ENCODE results near the gene OXNAD1.

Gene OXNAD1

DNA sequence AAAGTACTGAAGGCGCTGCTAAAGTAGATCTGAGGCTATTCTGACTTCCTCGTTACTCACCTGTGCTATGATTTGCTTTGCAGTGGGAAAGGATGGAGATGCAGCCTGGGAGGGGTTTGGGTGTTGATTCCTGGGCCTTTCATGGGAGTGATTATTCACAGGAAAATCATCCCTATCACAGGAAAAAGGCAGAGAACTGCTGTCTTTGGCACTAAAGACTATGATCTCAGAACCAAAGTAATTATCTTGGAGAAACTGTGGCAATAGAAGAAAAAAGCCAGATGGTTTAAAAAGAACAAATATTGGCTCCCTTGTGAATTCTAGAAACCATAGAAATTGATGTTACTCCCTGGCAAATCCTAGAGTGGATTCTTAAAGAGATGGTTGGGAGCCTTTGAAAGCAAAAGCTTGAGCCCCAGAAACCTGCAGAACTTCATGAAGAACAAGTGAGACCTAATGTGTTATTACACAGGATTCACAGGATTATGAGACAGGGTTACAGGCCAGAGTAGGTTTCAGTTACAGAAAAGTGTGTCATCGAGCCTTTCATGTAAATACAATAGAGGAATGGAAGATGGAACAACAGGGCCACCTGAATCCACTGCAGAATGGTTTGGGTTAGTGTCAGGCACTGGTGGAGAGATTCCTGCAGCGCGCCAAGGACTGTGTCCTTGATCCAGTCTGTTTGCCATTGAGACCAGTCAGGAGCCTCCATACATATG is 85.7 kb downstream of the OXNAD1 start:
- H3K4me3 ChIP-seq (ENCODE audit: low read depth, low read length) = no peak overlapping the region
- TF ChIP-seq, protein P1, sequence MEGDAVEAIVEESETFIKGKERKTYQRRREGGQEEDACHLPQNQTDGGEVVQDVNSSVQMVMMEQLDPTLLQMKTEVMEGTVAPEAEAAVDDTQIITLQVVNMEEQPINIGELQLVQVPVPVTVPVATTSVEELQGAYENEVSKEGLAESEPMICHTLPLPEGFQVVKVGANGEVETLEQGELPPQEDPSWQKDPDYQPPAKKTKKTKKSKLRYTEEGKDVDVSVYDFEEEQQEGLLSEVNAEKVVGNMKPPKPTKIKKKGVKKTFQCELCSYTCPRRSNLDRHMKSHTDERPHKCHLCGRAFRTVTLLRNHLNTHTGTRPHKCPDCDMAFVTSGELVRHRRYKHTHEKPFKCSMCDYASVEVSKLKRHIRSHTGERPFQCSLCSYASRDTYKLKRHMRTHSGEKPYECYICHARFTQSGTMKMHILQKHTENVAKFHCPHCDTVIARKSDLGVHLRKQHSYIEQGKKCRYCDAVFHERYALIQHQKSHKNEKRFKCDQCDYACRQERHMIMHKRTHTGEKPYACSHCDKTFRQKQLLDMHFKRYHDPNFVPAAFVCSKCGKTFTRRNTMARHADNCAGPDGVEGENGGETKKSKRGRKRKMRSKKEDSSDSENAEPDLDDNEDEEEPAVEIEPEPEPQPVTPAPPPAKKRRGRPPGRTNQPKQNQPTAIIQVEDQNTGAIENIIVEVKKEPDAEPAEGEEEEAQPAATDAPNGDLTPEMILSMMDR (IDR thresholded peaks at IDR 0.05; ENCODE audit: low read depth, low read length) = no peak

DNA sequence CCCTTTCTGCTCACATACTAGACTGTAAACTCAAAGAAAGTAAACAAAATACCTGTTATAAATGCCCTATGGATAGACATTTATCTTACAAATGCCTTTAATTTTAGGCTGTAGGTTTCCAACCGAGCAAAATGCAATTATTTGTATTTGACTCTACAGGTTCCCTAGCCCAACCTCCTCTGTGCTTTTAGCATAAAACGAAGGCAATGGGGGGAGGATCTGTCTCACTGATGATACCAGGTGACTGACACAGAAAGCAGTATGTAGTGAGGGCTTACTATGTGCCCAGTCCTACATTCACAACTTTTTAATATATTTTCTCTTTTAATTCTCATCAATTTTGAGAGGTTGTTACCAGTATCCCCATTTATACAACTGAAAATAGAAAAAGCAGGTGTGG is 87.4 kb downstream of the OXNAD1 start:
- no peak overlapping the region for H3K4me3 ChIP-seq (ENCODE audit: low read depth, low read length)
- TF ChIP-seq, protein P1 (IDR thresholded peaks at IDR 0.05; ENCODE audit: low read depth, low read length) = no peak

DNA sequence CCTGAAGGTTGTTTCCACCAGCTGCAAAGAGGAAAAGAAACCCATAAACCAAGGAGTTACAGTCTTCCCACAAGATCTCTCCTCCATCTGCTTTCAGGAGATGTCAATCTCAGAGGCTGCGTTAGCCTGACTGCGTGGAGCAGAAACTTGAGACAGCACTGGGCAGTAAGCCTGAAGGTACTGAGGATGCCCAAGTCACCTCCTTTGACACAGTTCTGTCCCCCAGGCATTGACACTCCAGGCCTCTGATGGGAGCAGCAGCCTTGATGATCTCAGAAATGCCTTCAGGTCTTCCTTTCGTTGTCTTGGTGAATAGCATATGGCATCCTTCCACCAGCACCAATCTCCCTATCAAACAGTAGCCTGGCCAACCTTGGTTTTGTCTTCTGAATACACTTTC is 89.3 kb downstream of the OXNAD1 start:
- TF ChIP-seq, protein P1 (IDR thresholded peaks at IDR 0.05; ENCODE audit: low read depth, low read length) = no peak
- H3K4me3 ChIP-seq (ENCODE audit: low read depth, low read length) = no peak overlapping the region
